Loucy (cell line): Measurements from ENCODE around the gene FNDC11.

ENCODE experiments used
- EZH2phosphoT487 ChIP-seq: fragments of 200-600 bp; IDR thresholded peaks from 2 replicates; pipeline ENCODE4 v1.6.1; 2018; ENCODE audit warnings: antibody characterized with exemption, mild to moderate bottlenecking, moderate library complexity, borderline replicate concordance
- TF ChIP-seq, protein P1 (sequence below): fragments of 200-600 bp; sonication (generic); conservative IDR thresholded peaks from 2 replicates; pipeline ENCODE4 v1.5.1; 2014; ENCODE audit warnings: mild to moderate bottlenecking, antibody characterized with exemption, low read length

DNA sequence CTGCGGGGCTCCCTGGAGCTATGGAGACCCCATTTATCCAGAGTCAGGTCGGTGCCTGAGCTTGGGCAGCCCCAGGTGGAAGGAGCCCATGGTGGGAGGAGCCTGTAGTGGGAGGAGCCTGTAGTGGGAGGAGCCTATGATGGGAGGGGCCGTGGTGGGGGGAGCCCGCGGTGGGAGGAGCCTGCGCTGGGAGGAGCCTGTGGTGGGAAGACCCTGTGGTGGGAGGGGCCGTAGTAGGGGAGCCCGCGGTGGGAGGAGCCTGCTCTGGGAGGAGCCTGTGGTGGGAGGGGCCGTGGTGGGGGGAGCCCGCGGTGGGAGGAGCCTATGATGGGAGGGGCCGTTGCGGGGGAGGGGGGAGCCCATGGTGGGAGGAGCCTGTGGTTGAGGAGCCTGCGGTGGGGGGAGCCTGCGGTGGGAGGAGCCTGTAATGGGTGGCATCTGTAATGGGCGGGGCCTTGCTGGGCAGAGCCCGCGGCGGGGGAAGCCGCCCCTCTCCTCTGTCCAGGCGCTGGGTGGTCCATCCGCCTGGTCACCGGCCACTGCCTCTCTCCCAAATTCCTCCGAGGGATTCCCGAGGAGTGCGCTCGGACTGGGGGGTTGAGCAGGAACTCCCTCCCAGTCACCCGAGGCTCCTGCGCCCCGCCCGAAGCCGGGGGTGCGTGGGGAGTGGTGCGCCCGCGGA is 567 bp upstream of the FNDC11 start:
- TF ChIP-seq, protein P1, sequence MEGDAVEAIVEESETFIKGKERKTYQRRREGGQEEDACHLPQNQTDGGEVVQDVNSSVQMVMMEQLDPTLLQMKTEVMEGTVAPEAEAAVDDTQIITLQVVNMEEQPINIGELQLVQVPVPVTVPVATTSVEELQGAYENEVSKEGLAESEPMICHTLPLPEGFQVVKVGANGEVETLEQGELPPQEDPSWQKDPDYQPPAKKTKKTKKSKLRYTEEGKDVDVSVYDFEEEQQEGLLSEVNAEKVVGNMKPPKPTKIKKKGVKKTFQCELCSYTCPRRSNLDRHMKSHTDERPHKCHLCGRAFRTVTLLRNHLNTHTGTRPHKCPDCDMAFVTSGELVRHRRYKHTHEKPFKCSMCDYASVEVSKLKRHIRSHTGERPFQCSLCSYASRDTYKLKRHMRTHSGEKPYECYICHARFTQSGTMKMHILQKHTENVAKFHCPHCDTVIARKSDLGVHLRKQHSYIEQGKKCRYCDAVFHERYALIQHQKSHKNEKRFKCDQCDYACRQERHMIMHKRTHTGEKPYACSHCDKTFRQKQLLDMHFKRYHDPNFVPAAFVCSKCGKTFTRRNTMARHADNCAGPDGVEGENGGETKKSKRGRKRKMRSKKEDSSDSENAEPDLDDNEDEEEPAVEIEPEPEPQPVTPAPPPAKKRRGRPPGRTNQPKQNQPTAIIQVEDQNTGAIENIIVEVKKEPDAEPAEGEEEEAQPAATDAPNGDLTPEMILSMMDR = no peak
- no peak for TF ChIP-seq EZH2phosphoT487
